ENCODE results near the gene ZXDC. TPM values are rescaled to one million over a fixed set of nuclear protein-coding genes. Genes with fewer than 3 reads are reported as not detected.

ZXDC gene
- total RNA-seq, 1 experiment from 2014 or later, result 55.4 TPM

GRCh38 chr3:126482503-126483255, 7.0 kb upstream of the ZXDC start:
- Histone ChIP-seq H2AFZ (no peak overlapping the region), H3K36me3 (ENCODE audit: low read depth) (no peaks in the 10 kb centered on the region), H3K4me2 (no peak overlapping the region), H3K79me2 (ENCODE audit: low read depth) (no peaks in the 10 kb centered on the region), H3K9me2 (ENCODE audit: insufficient read depth) (no peaks in the 10 kb centered on the region), H3K9me3 (ENCODE audit: insufficient read depth, low read depth) (no peaks in the 10 kb centered on the region), H4K20me1 (ENCODE audit: insufficient read depth) (no peaks in the 10 kb centered on the region), H3K4me3 (no peak overlapping the region), H3K27ac (no peak overlapping the region), H3K4me1 (replicated peaks; ENCODE audit: insufficient read depth) (no peaks in the 10 kb centered on the region), H3K27me3 (ENCODE audit: insufficient read depth, low read depth) (no peaks in the 10 kb centered on the region), H3F3A (ENCODE audit: insufficient read depth, low read depth) (no peaks in the 10 kb centered on the region)
- ChIA-PET CTCF (no interaction called here), POLR2A (ENCODE audit: unreplicated experiment) (interaction anchor here (0.6 kb wide), 1 partner anchor 465 kb away, joined by 3 read pairs; no protein-coding TSS in a partner anchor)
- BruUV-seq (replicated peaks), result no TSS peak
- TF ChIP-seq EZH2 (IDR thresholded peaks at IDR 0.05; ENCODE audit: low read depth) (no peak), CTCF (conservative IDR thresholded peaks at IDR 0.05) (no peak)
- intact Hi-C loops (cut with micrococcal nuclease; ENCODE audit: unreplicated experiment), result no loop called here
- no peak for DNase-seq

- TF ChIP-seq EZH2 (IDR thresholded peaks at IDR 0.05; ENCODE audit: low read depth) (no peak), CTCF (conservative IDR thresholded peaks at IDR 0.05) (no peak)
These were observed 6.3 kb upstream of the ZXDC start for GRCh38 chr3:126481808-126482502.

GRCh38 chr3:126480861-126481260, 5.2 kb upstream of the ZXDC start:
- Histone ChIP-seq H3K4me2 (no peak overlapping the region), H3K27me3 (ENCODE audit: insufficient read depth, low read depth) (no peaks in the 10 kb centered on the region), H4K20me1 (ENCODE audit: insufficient read depth) (no peaks in the 10 kb centered on the region), H3K36me3 (ENCODE audit: low read depth) (no peaks in the 10 kb centered on the region), H3F3A (ENCODE audit: insufficient read depth, low read depth) (peaks cover 5% of the 10 kb centered on the region; the same call in 1 of the 2 replicates), H3K9me3 (ENCODE audit: insufficient read depth, low read depth) (no peaks in the 10 kb centered on the region), H3K4me3 (no peak overlapping the region), H3K79me2 (ENCODE audit: low read depth) (no peaks in the 10 kb centered on the region), H3K4me1 (replicated peaks; ENCODE audit: insufficient read depth) (no peaks in the 10 kb centered on the region; the same call in 1 of the 2 replicates), H2AFZ (no peak overlapping the region), H3K27ac (no peak overlapping the region), H3K9me2 (ENCODE audit: insufficient read depth) (no peaks in the 10 kb centered on the region)
- intact Hi-C loops (cut with micrococcal nuclease; ENCODE audit: unreplicated experiment), result no loop called here
- no TSS peak for BruUV-seq (replicated peaks)
- no peak for TF ChIP-seq EZH2 (IDR thresholded peaks at IDR 0.05; ENCODE audit: low read depth)
- no peak for TF ChIP-seq CTCF (conservative IDR thresholded peaks at IDR 0.05)
- CTCF ChIA-PET, result no interaction called here
- POLR2A ChIA-PET (ENCODE audit: unreplicated experiment), result no interaction called here
- no peak for DNase-seq

More at GRCh38 chr3:126481808-126482502, 6.3 kb upstream of the ZXDC start:
- no TSS peak for BruUV-seq (replicated peaks)
- Histone ChIP-seq H3K4me2 (no peak overlapping the region), H3K79me2 (ENCODE audit: low read depth) (no peaks in the 10 kb centered on the region), H3K4me3 (no peak overlapping the region), H3K9me2 (ENCODE audit: insufficient read depth) (no peaks in the 10 kb centered on the region), H4K20me1 (ENCODE audit: insufficient read depth) (no peaks in the 10 kb centered on the region), H3K27ac (no peak overlapping the region), H3F3A (ENCODE audit: insufficient read depth, low read depth) (no peaks in the 10 kb centered on the region), H2AFZ (no peak overlapping the region), H3K4me1 (replicated peaks; ENCODE audit: insufficient read depth) (no peaks in the 10 kb centered on the region; the same call in 1 of the 2 replicates), H3K9me3 (ENCODE audit: insufficient read depth, low read depth) (no peaks in the 10 kb centered on the region), H3K36me3 (ENCODE audit: low read depth) (no peaks in the 10 kb centered on the region), H3K27me3 (ENCODE audit: insufficient read depth, low read depth) (no peaks in the 10 kb centered on the region)
- intact Hi-C loops (cut with micrococcal nuclease; ENCODE audit: unreplicated experiment), result no loop called here
- DNase-seq, result peak in 1 of 2 experiments; percentile 29
- POLR2A ChIA-PET (ENCODE audit: unreplicated experiment), result no interaction called here
- CTCF ChIA-PET, result no interaction called here

Measured in PC-9 (cell line).